Osteocyte (in vitro differentiated cells): ENCODE measurements around the gene NXPE1. TPM values are rescaled to one million over a fixed set of nuclear protein-coding genes. Genes with fewer than 3 reads are reported as not detected.
"Not testable (repeated sequence)": the region's sequence is repeated elsewhere in the genome, so short reads cannot be mapped to it uniquely, and the experiment has no call there.

ENCODE experiments used
- DNase-seq: peaks from one replicate; pipeline ENCODE4 v3.0.0; 2021; ENCODE audit warnings: mixed read lengths; ENCODE audit not compliant: unreplicated experiment; ENCODE audit errors: extremely low spot score
- H3K27ac Mint-ChIP-seq: one replicate; pipeline ENCODE4 v1.8.0; 2021; ENCODE audit warnings: mild to moderate bottlenecking, mixed read lengths; ENCODE audit not compliant: unreplicated experiment
- H3K27me3 Mint-ChIP-seq: one replicate; pipeline ENCODE4 v1.8.0; 2021; ENCODE audit warnings: mixed read lengths; ENCODE audit not compliant: unreplicated experiment
- H3K36me3 Mint-ChIP-seq: one replicate; pipeline ENCODE4 v1.8.0; 2021; ENCODE audit warnings: mixed read lengths; ENCODE audit not compliant: unreplicated experiment
- H3K4me1 Mint-ChIP-seq: one replicate; pipeline ENCODE4 v1.8.0; 2021; ENCODE audit warnings: mixed read lengths; ENCODE audit not compliant: unreplicated experiment
- H3K4me3 Mint-ChIP-seq: one replicate; pipeline ENCODE4 v1.8.0; 2021; ENCODE audit warnings: mild to moderate bottlenecking, moderate library complexity, mixed read lengths; ENCODE audit not compliant: unreplicated experiment
- H3K9me3 Mint-ChIP-seq: one replicate; pipeline ENCODE4 v1.8.0; 2021; ENCODE audit warnings: mixed read lengths; ENCODE audit not compliant: unreplicated experiment
- CTCF ChIP-seq: fragments of 200-600 bp; sonication (generic); IDR thresholded peaks from 2 replicates; pipeline ENCODE4 v1.5.0; 2021; ENCODE audit warnings: antibody characterized with exemption, mild to moderate bottlenecking, moderate library complexity
- total RNA-seq: library from RNA; stranded (reverse); gene quantifications from 2 replicates; pipeline ENCODE4 v1.2.1, GENCODE V29; 2021

Gene NXPE1
- total RNA-seq, 1 donor from 2014 or later = not detected

GRCh38 chr11:114606003-114606801, 46.5 kb upstream of the NXPE1 start:
- Mint-ChIP-seq H3K36me3 (no peaks in the 10 kb centered on the region), H3K27ac (no peak overlapping the region), H3K9me3 (peaks cover 17% of the 10 kb centered on the region), H3K27me3 (no peaks in the 10 kb centered on the region), H3K4me1 (no peaks in the 10 kb centered on the region), H3K4me3 (no peak overlapping the region)
- no peak for TF ChIP-seq CTCF
- DNase-seq = peak; percentile 13

- H3K4me1 Mint-ChIP-seq = no peaks in the 10 kb centered on the region
These were observed 45.7 kb upstream of the NXPE1 start for GRCh38 chr11:114605370-114605769.

GRCh38 chr11:114604886-114605285, 45.2 kb upstream of the NXPE1 start:
- TF ChIP-seq CTCF = no peak
- H3K36me3 Mint-ChIP-seq = no peaks in the 10 kb centered on the region

More at GRCh38 chr11:114605370-114605769, 45.7 kb upstream of the NXPE1 start:
- no peak for DNase-seq
- no peak overlapping the region for H3K27ac Mint-ChIP-seq
- no peak overlapping the region for H3K4me3 Mint-ChIP-seq
- H3K27me3 Mint-ChIP-seq = no peaks in the 10 kb centered on the region
- TF ChIP-seq CTCF = no peak
- peaks cover 13% of the 10 kb centered on the region for H3K9me3 Mint-ChIP-seq
- H3K36me3 Mint-ChIP-seq = no peaks in the 10 kb centered on the region

GRCh38 chr11:114604179-114604813, 44.6 kb upstream of the NXPE1 start:
- H3K4me1 Mint-ChIP-seq = no peaks in the 10 kb centered on the region
- H3K27ac Mint-ChIP-seq = no peak overlapping the region
- TF ChIP-seq CTCF = no peak
- no peaks in the 10 kb centered on the region for H3K36me3 Mint-ChIP-seq
- H3K27me3 Mint-ChIP-seq = no peaks in the 10 kb centered on the region
- DNase-seq = peak; percentile 30
- H3K9me3 Mint-ChIP-seq = peaks cover 13% of the 10 kb centered on the region
- H3K4me3 Mint-ChIP-seq = no peak overlapping the region

More at GRCh38 chr11:114604886-114605285, 45.2 kb upstream of the NXPE1 start:
- Mint-ChIP-seq H3K9me3 (peaks cover 13% of the 10 kb centered on the region), H3K27me3 (no peaks in the 10 kb centered on the region), H3K27ac (no peak overlapping the region), H3K4me1 (no peaks in the 10 kb centered on the region), H3K4me3 (no peak overlapping the region)
- DNase-seq = no peak

- H3K27ac Mint-ChIP-seq, DNase-seq, H3K27me3 Mint-ChIP-seq, H3K36me3 Mint-ChIP-seq, H3K4me1 Mint-ChIP-seq, H3K4me3 Mint-ChIP-seq: not testable (repeated sequence)
- peaks cover 12% of the 10 kb centered on the region for H3K9me3 Mint-ChIP-seq
These were observed 43.5 kb upstream of the NXPE1 start for GRCh38 chr11:114603151-114603550.
